Heart left ventricle (tissue), 13 donors: Measurements from ENCODE around the gene MYOM1.

ENCODE experiments used
- CTCF ChIP-seq, 12 donors: fragments of 200-600 bp; sonication (generic) in 4 of 12; IDR thresholded peaks; one replicate each; pipeline versions ENCODE4 v1.5.0 to v1.8.0; 2018 to 2022; ENCODE audit warnings: antibody characterized with exemption in 12 of 12, mild to moderate bottlenecking in 5 of 12
- POLR2A ChIP-seq, 2 donors: fragments of 450-650 bp; IDR thresholded peaks; one replicate each; pipeline ENCODE4 v1.6.1; 2017; ENCODE audit warnings: antibody characterized with exemption in 2 of 2, mild to moderate bottlenecking in 2 of 2, moderate library complexity in 2 of 2
- donor health status: ischemic (EF 13 %, LVEDD 7.1; RV severe dilation, severe dysfunction).
- donor health status: DM: no; HTN: yes; CAD: no.
- donor health status: DM: no; HTN: no; CAD: no.
- donor health status: ischemic (EF 25% LVEDD 6.9; RV normal size, moderate dysfunction).
- donor health status: ischemic (EF 25% LVEDD 5.7; RV mildly dilated, moderate dysfunction).
- donor health status: ischemic (EF 35%, LVEDD 5.7; RV mildly dilated, moderate dysfunction).
- donor health status: nonischemic (EF 11% LVEDD 7.7; RV severe dilation, severe dysfunction).
- donor health status: DM: yes; HTN: yes; CAD: no.
- donor health status: PGD.
- donor health status: ischemic (EF 29% LVEDD 5.4; RV normal size, mild dysfunction).
- donor health status: nonischemic (EF 23%, LVEDD 6.1; RV moderate dilation, normal function).

GRCh38 chr18:3172097-3172496, 47.7 kb downstream of the MYOM1 start:
- TF ChIP-seq POLR2A (IDR thresholded peaks at IDR 0.05) (no peak), CTCF (IDR thresholded peaks at IDR 0.05) (no peak)
